A673 (cell line): Measurements from ENCODE around the gene ARHGEF7. TPM values are rescaled to one million over a fixed set of nuclear protein-coding genes. Genes with fewer than 3 reads are reported as not detected.

Experiments used
- BruUV-seq: library from RNA; stranded (reverse); fragments of 400-500 nt; replicated peaks from 2 replicates; lab custom pipeline; 2021; lab: Mats Ljungman, UMichigan
- CTCF ChIA-PET: fragments of 300-600 bp; sonication (Branson Sonifier 250); formaldehyde crosslinking; loops from one replicate; lab custom pipeline; 2022; ENCODE audit warnings: antibody characterized with exemption; lab: Charles Lee
- POLR2A ChIA-PET: fragments of 300-600 bp; sonication (Branson Sonifier 250); formaldehyde crosslinking; loops from one replicate; lab custom pipeline; 2022; ENCODE audit warnings: antibody characterized with exemption; ENCODE audit not compliant: low non-redundant PET; lab: Charles Lee
- DNase-seq: peaks from one replicate; pipeline ENCODE4 v3.0.0-alpha.2; 2015; ENCODE audit warnings: low spot score
- H3K27ac ChIP-seq: fragments of 200-600 bp; sonication (generic); 2 replicates; pipeline ENCODE4 v1.5.1; 2016; ENCODE audit warnings: mixed run types, low read depth, mild to moderate bottlenecking, mixed read lengths, antibody characterized with exemption, low read length; ENCODE audit not compliant: poor library complexity, severe bottlenecking
- H3K27me3 ChIP-seq: fragments of 200-600 bp; sonication (generic); replicated peaks from 2 replicates; pipeline ENCODE4 v1.6.1; 2017; ENCODE audit warnings: mixed run types, low read depth, mild to moderate bottlenecking, mixed read lengths, antibody characterized with exemption, low read length; ENCODE audit not compliant: insufficient read depth, poor library complexity
- H3K36me3 ChIP-seq: fragments of 200-600 bp; sonication (generic); 2 replicates; pipeline ENCODE4 v1.6.1; 2016; ENCODE audit warnings: mixed run types, mild to moderate bottlenecking, mixed read lengths, antibody characterized with exemption, low read length; ENCODE audit not compliant: insufficient read depth, poor library complexity, severe bottlenecking
- H3K4me1 ChIP-seq: fragments of 200-600 bp; sonication (generic); 2 replicates; pipeline ENCODE4 v1.6.1; 2017; ENCODE audit warnings: mixed run types, mild to moderate bottlenecking, mixed read lengths, antibody characterized with exemption, low read length; ENCODE audit not compliant: insufficient read depth, poor library complexity, severe bottlenecking
- H3K4me3 ChIP-seq: fragments of 200-600 bp; sonication (generic); 2 replicates; pipeline ENCODE4 v1.5.1; 2016; ENCODE audit warnings: low read depth, mixed run types, mild to moderate bottlenecking, mixed read lengths, low read length; ENCODE audit not compliant: poor library complexity, severe bottlenecking
- H3K9me3 ChIP-seq: fragments of 200-600 bp; sonication (generic); 2 replicates; pipeline ENCODE4 v1.6.1; 2016; ENCODE audit warnings: mixed run types, low read depth, mild to moderate bottlenecking, mixed read lengths, antibody characterized with exemption, low read length; ENCODE audit not compliant: poor library complexity, severe bottlenecking
- EZH2 ChIP-seq: fragments of 200-600 bp; sonication (generic); IDR thresholded peaks from 2 replicates; pipeline ENCODE4 v1.6.1; 2017; ENCODE audit warnings: borderline replicate concordance, low read depth, mild to moderate bottlenecking, mixed read lengths, antibody characterized with exemption, low read length; ENCODE audit not compliant: poor library complexity, severe bottlenecking
- intact Hi-C: fragments of 100-400 bp; cut with micrococcal nuclease; formaldehyde crosslinking; loops from one replicate; pipeline ENCODE4 v1.10.0; 2022; ENCODE audit not compliant: unreplicated experiment
- total RNA-seq: library from RNA; stranded (reverse); gene quantifications from 2 replicates; pipeline ENCODE4 v1.2.3, GENCODE V29; 2021
- TF ChIP-seq, protein P1 (sequence below): fragments of 300-800, 200-600 bp; sonication (generic); conservative IDR thresholded peaks from 2 replicates; pipeline ENCODE4 v1.5.1; 2017; ENCODE audit warnings: low read depth, mild to moderate bottlenecking, antibody characterized with exemption, low read length, moderate library complexity, mixed read lengths

Gene ARHGEF7
- total RNA-seq, 1 experiment from 2014 or later, result 39.9 TPM

DNA sequence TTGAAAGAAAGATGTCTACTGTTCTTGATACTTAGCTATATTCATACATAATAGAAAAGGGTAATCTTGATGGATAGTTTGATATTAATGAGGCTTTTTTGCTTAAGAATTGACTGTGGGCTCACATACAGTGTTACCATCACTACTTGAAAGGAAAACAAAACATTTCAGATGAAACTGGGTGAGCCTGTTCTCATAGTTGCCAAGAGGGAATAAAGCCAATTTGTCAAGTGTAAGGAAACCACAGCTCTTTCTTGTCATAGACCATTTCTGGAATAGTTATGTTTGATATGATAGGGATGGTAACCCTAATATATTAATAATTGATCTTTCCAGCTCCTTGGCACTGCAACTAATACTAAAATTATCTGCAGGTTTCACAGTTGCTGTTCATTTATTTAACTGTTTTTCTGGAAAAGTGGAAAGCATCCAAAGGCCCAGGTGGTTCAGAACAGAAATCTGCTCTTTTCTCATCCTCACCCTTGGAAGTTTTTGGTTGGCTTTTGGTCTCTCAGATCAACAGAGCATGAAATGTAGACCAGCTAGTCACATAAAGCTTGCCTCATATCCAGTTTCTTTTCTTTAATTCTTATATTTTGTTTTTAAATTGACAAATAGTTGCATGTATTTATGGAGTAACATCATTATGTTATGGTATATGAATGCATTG is 43.2 kb downstream of the ARHGEF7 start:
- no TSS peak for BruUV-seq
- Histone ChIP-seq H3K27me3 (no peaks in the 10 kb centered on the region), H3K36me3 (no peaks in the 10 kb centered on the region), H3K27ac (no peak overlapping the region), H3K9me3 (no peaks in the 10 kb centered on the region), H3K4me3 (no peak overlapping the region), H3K4me1 (no peaks in the 10 kb centered on the region)
- CTCF ChIA-PET, result no interaction called here
- intact Hi-C loops, result no loop called here
- POLR2A ChIA-PET, result no interaction called here
- DNase-seq, result no peak
- TF ChIP-seq, protein P1, sequence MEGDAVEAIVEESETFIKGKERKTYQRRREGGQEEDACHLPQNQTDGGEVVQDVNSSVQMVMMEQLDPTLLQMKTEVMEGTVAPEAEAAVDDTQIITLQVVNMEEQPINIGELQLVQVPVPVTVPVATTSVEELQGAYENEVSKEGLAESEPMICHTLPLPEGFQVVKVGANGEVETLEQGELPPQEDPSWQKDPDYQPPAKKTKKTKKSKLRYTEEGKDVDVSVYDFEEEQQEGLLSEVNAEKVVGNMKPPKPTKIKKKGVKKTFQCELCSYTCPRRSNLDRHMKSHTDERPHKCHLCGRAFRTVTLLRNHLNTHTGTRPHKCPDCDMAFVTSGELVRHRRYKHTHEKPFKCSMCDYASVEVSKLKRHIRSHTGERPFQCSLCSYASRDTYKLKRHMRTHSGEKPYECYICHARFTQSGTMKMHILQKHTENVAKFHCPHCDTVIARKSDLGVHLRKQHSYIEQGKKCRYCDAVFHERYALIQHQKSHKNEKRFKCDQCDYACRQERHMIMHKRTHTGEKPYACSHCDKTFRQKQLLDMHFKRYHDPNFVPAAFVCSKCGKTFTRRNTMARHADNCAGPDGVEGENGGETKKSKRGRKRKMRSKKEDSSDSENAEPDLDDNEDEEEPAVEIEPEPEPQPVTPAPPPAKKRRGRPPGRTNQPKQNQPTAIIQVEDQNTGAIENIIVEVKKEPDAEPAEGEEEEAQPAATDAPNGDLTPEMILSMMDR, result no peak
- no peak for TF ChIP-seq EZH2

DNA sequence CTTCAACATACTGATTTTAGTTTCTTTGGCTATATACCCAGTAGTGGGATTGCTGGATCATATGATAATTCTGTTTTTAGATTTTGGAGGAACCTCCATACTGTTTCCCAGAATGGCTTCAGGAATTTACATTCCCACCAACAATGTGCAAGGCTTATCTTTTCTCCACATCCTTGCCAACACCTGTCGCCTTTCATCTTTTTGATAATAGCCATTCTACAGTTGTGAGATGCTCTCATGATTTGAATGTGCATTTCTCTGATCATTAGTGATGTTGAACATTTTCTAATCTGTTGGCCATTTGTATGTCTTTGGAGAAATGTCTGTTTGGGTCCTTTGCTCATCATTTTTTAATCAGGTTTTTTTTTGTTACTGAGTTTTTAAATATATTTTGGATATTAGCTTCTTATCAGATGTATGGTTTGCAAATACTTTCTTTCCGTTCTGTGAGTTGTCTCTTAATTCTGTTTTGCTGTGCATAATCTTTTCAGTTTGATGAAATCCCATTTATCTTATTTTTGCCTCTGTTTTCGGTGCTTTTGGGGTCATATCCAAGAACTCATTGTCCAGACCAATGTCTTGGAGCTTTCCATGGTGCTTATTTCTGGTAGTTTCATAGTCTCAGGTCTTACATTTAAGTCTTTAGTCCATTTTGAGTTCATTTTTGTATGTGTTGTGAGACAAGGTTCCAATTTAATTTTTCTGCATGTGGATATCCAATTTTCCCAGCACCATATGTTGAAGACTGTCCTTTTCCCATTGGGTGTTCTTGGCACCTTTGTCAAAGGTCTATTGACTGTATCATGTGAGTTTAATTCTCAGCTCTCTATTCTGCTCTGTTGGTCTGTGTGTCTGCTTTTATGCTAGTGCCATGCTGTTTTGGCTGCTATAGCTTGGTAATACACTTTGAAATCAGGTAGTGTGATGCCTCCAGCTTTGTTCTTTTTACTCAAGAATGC is 44.5 kb downstream of the ARHGEF7 start:
- Histone ChIP-seq H3K4me3 (no peak overlapping the region), H3K27me3 (no peaks in the 10 kb centered on the region), H3K9me3 (no peaks in the 10 kb centered on the region), H3K27ac (no peak overlapping the region), H3K36me3 (no peaks in the 10 kb centered on the region), H3K4me1 (no peaks in the 10 kb centered on the region)
- ChIA-PET CTCF (interaction anchor here (1.0 kb wide), 1 partner anchor 56 kb away, joined by 5 read pairs; no protein-coding TSS in a partner anchor), POLR2A (no interaction called here)
- TF ChIP-seq EZH2, result no peak
- intact Hi-C loops, result no loop called here
- no TSS peak for BruUV-seq
- DNase-seq, result no peak

DNA sequence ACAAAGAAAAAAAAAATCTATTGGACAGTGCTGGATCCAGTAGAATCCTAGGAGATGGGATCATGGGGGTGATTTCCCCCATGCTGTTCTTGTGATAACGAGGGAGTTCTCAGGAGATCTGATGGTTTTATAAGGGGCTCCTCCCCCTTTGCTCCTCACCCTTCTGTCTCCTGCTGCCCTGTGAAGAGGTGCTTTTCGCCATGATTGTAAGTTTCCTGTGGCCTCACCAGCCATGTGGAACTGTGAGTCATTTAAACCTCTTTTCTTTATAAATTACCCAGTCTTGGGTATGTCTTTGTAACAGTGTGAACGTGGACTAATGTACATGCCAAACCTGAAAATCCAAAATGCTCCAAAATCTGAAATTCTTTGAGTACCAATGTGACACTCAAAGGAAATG is 45.5 kb downstream of the ARHGEF7 start:
- Histone ChIP-seq H3K36me3 (no peaks in the 10 kb centered on the region), H3K9me3 (no peaks in the 10 kb centered on the region), H3K4me3 (no peak overlapping the region), H3K27me3 (no peaks in the 10 kb centered on the region), H3K4me1 (no peaks in the 10 kb centered on the region), H3K27ac (no peak overlapping the region)
- no TSS peak for BruUV-seq
- CTCF ChIA-PET, result interaction anchor here (1.0 kb wide), 1 partner anchor 55 kb away, joined by 5 read pairs; no protein-coding TSS in a partner anchor
- intact Hi-C loops, result no loop called here
- DNase-seq, result no peak
- POLR2A ChIA-PET, result no interaction called here
- no peak for TF ChIP-seq EZH2
- TF ChIP-seq, protein P1, result no peak
